DOHH2 (cell line): ENCODE measurements around the gene ODF2L.

Experiments used
- CTCF ChIP-seq: fragments of 200-600 bp; sonication (generic); IDR thresholded peaks from one replicate; pipeline ENCODE4 v1.5.1; 2014; ENCODE audit warnings: antibody characterized with exemption, mild to moderate bottlenecking, low read depth, low read length; ENCODE audit not compliant: poor library complexity, severe bottlenecking
- EZH2phosphoT487 ChIP-seq: fragments of 200-600 bp; sonication (generic); IDR thresholded peaks from 2 replicates; pipeline ENCODE4 v1.6.1; 2017; ENCODE audit warnings: borderline replicate concordance, mild to moderate bottlenecking, antibody characterized with exemption, low read length, moderate library complexity, mixed read lengths

- no peak for TF ChIP-seq CTCF
- no peak for TF ChIP-seq EZH2phosphoT487
Measured at GRCh38 chr1:86396498-86396890, 371 bp upstream of the ODF2L start.
